GM21825 (cell line): ENCODE measurements around the gene C4A.
"Not testable (repeated sequence)": the region's sequence is repeated elsewhere in the genome, so short reads cannot be mapped to it uniquely, and the experiment has no call there.

Experiments
- ATAC-seq: cut with Tn5 transposase; IDR thresholded peaks from one replicate; pipeline ENCODE4 v1.9.1; 2021; ENCODE audit warnings: mild to moderate bottlenecking, moderate library complexity; ENCODE audit not compliant: unreplicated experiment

Gene C4A

DNA sequence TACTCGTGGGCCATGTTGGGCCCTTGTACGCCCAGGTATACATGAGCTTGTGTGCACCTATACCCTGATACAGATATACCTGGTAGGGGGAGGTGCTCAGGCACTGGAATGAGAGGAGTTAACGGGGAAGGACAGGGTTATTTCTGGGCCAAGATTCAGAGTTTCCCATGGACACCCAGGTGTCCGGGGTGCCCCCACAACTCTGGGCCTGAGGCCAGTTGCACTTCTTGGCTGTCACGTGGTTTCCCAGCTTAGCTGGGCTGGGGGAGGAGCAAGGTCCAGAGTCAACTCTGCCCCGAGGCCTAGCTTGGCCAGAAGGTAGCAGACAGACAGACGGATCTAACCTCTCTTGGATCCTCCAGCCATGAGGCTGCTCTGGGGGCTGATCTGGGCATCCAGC is at the start of gene C4A:
Gene C4A (plus strand): TSS at position 314 of the 400 bp plus-strand sequence. CDS start 51 bp downstream, at position 365.
- ATAC-seq: not testable (repeated sequence)

DNA sequence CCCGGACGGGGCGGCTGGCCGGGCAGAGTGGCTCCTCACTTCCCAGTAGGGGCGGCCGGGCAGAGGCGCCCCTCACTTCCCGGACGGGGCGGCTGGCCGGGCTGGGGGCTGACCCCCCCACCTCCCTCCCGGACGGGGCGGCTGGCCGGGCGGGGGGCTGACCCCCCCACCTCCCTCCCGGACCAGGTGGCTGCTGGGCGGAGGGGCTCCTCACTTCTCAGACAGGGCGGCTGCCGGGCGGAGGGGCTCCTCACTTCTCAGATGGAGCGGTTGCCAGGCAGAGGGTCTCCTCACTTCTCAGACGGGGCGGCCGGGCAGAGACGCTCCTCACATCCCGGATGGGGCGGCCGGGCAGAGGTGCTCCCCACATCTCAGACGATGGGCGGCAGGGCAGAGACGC is 49.7 kb upstream of the C4A start:
- ATAC-seq: not testable (repeated sequence)

- no peak for ATAC-seq
These were observed 48.3 kb upstream of the C4A start for GRCh38 chr6:31933537-31933936.

DNA sequence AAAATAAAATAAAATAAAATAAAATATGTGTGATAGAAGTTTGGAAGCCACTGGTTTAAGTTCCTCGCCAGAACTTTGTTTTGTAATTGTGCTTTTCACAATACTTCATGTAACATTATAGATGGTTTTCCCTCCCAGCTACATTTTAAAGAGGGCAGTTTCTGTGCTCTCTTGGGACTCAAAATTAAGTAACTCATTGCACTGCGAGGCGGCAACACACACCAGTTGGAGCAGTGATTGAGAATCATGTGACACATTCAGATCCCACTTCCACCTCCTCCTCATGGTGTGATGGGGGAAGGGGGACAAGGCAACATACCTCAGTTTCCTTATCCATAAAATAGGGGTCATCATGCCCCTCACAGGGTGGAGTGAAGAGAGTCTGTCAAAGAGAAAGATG is 46.8 kb upstream of the C4A start:
- no peak for ATAC-seq

DNA sequence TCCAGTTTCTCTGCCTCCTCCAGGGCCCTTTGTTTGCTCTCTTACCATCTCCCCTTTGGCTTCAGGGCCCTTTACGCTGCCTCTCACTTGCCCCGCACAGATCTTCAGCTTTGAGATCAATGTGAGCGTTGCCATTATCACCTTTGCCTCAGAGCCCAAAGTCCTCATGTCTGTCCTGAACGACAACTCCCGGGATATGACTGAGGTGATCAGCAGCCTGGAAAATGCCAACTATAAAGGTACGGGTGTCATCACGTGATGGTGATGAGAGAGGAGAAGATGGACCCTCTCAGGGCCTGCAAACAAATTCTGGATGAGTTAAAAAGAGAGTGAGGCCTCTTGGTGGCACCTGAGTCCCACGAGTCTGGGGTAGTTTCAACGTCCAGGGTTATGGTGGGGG is 46.0 kb upstream of the C4A start:
- no peak for ATAC-seq

- ATAC-seq: no peak
These were observed 41.6 kb upstream of the C4A start for GRCh38 chr6:31940256-31940664.

- ATAC-seq: no peak
These were observed 38.1 kb upstream of the C4A start for GRCh38 chr6:31943742-31944141.

- no peak for ATAC-seq
These were observed 36.7 kb upstream of the C4A start for GRCh38 chr6:31945154-31945506.

DNA sequence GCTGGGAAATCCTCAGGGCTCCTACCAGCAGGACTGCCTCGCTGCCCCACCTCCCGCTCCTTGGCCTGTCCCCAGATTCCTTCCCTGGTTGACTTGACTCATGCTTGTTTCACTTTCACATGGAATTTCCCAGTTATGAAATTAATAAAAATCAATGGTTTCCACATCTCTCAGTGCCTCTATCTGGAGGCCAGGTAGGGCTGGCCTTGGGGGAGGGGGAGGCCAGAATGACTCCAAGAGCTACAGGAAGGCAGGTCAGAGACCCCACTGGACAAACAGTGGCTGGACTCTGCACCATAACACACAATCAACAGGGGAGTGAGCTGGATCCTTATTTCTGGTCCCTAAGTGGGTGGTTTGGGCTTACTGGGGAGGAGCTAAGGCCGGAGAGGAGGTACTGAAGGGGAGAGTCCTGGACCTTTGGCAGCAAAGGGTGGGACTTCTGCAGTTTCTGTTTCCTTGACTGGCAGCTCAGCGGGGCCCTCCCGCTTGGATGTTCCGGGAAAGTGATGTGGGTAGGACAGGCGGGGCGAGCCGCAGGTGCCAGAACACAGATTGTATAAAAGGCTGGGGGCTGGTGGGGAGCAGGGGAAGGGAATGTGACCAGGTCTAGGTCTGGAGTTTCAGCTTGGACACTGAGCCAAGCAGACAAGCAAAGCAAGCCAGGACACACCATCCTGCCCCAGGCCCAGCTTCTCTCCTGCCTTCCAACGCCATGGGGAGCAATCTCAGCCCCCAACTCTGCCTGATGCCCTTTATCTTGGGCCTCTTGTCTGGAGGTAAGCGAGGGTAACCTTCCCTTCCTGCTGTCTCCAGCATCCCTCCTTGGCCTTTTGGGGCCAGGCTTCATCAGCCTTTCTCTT is 36.1 kb upstream of the C4A start, which contains the start of gene CFB:
Gene CFB (plus strand): TSS at position 589 of the 863 bp plus-strand sequence. CDS start 127 bp downstream, at position 716.
- no peak for ATAC-seq

GRCh38 chr6:31946370-31946885 is 35.4 kb upstream of the C4A start:
- no peak for ATAC-seq

GRCh38 chr6:31947070-31947675 is 34.7 kb upstream of the C4A start:
- no peak for ATAC-seq

DNA sequence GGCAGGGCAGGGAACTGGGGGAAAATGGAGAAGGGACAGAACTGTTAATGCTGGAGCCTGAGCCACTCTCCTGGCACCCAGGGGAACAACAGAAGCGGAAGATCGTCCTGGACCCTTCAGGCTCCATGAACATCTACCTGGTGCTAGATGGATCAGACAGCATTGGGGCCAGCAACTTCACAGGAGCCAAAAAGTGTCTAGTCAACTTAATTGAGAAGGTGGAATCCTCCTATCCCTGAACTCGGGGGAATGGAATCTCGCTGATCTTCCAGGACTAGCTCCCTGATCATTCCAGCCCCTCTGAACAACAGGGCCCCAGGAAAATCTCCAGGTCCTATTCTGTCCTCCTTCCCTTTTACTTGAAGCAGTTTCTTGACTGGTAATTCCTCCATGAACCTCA is 34.0 kb upstream of the C4A start:
- no peak for ATAC-seq

DNA sequence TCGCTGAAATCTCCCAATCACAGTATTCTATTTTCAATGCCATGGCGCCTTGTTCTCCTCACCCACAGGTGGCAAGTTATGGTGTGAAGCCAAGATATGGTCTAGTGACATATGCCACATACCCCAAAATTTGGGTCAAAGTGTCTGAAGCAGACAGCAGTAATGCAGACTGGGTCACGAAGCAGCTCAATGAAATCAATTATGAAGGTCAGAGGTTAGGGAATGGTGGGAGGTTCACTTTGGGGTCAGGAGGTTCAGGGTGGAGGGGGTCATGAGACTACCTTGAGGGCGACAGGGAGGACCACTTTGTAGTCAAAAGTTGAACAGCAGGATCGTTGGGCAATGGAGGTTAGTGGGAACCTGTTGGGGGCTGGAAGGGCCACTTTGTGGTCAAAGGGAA is 33.6 kb upstream of the C4A start:
- ATAC-seq: no peak

- ATAC-seq: no peak
These were observed 33.0 kb upstream of the C4A start for GRCh38 chr6:31948753-31949413.

DNA sequence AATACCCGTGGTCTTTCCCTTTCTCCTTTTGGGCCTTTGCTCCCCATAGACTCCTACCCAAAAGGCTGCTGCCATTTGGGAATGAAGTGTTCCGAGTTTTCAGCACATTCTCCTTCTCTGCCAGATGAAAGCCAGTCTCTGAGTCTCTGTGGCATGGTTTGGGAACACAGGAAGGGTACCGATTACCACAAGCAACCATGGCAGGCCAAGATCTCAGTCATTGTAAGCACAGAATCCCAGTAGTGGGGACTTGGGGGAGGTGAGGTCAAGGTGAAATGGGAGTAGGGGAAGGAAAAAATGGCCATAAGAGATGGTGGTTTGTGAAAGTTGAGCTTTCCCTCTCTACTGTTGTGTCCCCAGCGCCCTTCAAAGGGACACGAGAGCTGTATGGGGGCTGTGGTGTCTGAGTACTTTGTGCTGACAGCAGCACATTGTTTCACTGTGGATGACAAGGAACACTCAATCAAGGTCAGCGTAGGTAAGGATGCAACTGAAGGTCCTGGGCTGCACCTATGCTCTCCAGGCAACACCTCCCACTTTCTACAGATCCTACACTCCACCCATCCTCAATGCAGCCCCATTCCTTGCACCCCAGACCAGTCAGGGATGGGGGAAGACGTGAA is 31.8 kb upstream of the C4A start:
- no peak for ATAC-seq

DNA sequence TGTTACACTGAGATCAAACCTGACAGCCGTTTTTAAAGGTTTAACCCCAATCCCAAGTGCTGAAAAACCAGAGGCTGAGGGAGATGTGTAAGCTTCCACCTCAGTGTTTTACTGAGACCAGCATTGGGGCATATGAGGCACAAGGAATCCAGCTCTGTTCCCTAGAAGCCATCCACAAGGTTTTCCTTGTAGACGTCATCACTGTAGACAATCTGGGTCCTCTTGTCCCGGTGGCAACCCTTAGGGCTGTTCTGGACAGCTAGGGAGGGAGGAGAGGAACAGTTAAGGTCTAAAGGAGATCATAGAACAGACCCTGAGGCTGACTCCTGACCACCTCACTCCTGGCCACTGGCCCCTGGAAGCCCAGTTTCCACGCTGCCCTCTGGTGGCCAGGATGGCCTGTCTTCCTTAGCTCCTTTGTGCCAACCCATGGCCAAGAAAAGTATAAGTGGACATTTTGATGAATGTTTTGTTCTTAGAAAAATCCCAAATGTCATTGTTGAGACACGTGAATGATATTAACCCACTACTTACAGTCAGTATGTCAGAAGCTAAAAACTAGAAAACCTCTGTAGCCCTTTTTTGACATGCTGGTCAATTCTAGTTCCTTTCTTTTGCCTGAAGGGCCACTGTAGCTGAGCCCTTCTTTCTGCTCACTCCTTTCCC is 29.6 kb upstream of the C4A start:
- ATAC-seq: no peak

- ATAC-seq: no peak
These were observed 29.0 kb upstream of the C4A start for GRCh38 chr6:31952890-31953289.

GRCh38 chr6:31954511-31954910 is 27.3 kb upstream of the C4A start:
- no peak for ATAC-seq

GRCh38 chr6:31956796-31957195 is 25.1 kb upstream of the C4A start:
- ATAC-seq: no peak

DNA sequence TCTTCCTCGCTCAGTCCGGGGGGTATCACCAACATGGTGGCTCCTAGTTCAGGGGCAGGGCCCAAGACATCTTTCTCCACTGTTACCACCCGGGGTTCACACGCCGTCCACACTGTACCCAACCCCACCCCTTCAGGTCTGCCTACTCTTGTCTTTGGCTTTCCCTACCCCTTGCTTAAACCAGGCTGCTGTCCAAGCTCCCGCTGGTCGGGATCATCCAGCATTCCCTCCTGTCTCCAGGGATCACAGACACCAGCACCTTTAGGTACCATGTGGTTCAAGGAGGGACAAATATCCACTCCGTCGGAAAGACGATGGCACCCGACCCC is 23.5 kb upstream of the C4A start:
- ATAC-seq: peak; percentile 6
